ENCODE results near the gene CDX2. TPM values are rescaled to one million over a fixed set of nuclear protein-coding genes. Genes with fewer than 3 reads are reported as not detected.

Gene CDX2
- total RNA-seq, 3 donors from 2014 or later, result 0.33 TPM; not detected in 2

- peak overlapping the region in 1 of 3 donors; percentile 28 for H3K4me3 ChIP-seq
- TF ChIP-seq CTCF (IDR thresholded peaks at IDR 0.05) (no peak), POLR2A (IDR thresholded peaks at IDR 0.05) (no peak), POLR2AphosphoS5 (IDR thresholded peaks at IDR 0.05) (no peak)
- H3K36me3 ChIP-seq, result no peaks in the 10 kb centered on the region
- peaks cover 0 to 98% of the 10 kb centered on the region in 2 donors for H3K27me3 ChIP-seq
- H3K4me1 ChIP-seq, result peaks cover 5 to 6% of the 10 kb centered on the region in 2 donors
- H3K27ac ChIP-seq, result no peak overlapping the region
- H3K9me3 ChIP-seq, result no peaks in the 10 kb centered on the region
- DNase-seq (ENCODE audit: low spot score in 2 of 2), result no peak
- intact Hi-C loops (cut with DNase I; ENCODE audit: low total_unique reads), result loop anchor here (10.0 kb wide), 1 partner anchor 611 kb away; no protein-coding TSS in a partner anchor
These were observed 6.6 kb upstream of the CDX2 start for GRCh38 chr13:27975564-27976361.

- no peaks in the 10 kb centered on the region for H3K36me3 ChIP-seq
- H3K4me3 ChIP-seq, result no peak overlapping the region
- intact Hi-C loops (cut with DNase I; ENCODE audit: low total_unique reads), result loop anchor here (10.0 kb wide), 1 partner anchor 609 kb away; no protein-coding TSS in a partner anchor
- no peak for DNase-seq (ENCODE audit: low spot score in 2 of 2)
- no peak for TF ChIP-seq POLR2AphosphoS5 (IDR thresholded peaks at IDR 0.05)
- TF ChIP-seq CTCF (IDR thresholded peaks at IDR 0.05), result no peak
- H3K27me3 ChIP-seq, result peaks cover 0 to 98% of the 10 kb centered on the region in 2 donors
- H3K27ac ChIP-seq, result no peak overlapping the region
- no peaks in the 10 kb centered on the region for H3K9me3 ChIP-seq
- peaks cover 5 to 6% of the 10 kb centered on the region in 2 donors for H3K4me1 ChIP-seq
These were observed 5.0 kb upstream of the CDX2 start for GRCh38 chr13:27973961-27974662.

GRCh38 chr13:27973291-27973690, 4.2 kb upstream of the CDX2 start:
- TF ChIP-seq CTCF (IDR thresholded peaks at IDR 0.05) (no peak), POLR2A (IDR thresholded peaks at IDR 0.05) (no peak), POLR2AphosphoS5 (IDR thresholded peaks at IDR 0.05) (no peak)
- H3K36me3 ChIP-seq, result no peaks in the 10 kb centered on the region
- no peak overlapping the region for H3K27ac ChIP-seq
- intact Hi-C loops (cut with DNase I; ENCODE audit: low total_unique reads), result loop anchor here (10.0 kb wide), 1 partner anchor 608 kb away; no protein-coding TSS in a partner anchor
- H3K4me3 ChIP-seq, result no peak overlapping the region
- peaks cover 3 to 98% of the 10 kb centered on the region in 2 donors for H3K27me3 ChIP-seq
- no peaks in the 10 kb centered on the region for H3K9me3 ChIP-seq
- peaks cover 6% of the 10 kb centered on the region in 2 donors for H3K4me1 ChIP-seq
- no peak for DNase-seq (ENCODE audit: low spot score in 2 of 2)

- Histone ChIP-seq H3K9me3 (no peaks in the 10 kb centered on the region), H3K4me1 (peaks cover 0 to 3% of the 10 kb centered on the region in 2 donors), H3K4me3 (no peak overlapping the region), H3K36me3 (no peaks in the 10 kb centered on the region), H3K27me3 (peaks cover 4 to 98% of the 10 kb centered on the region in 2 donors), H3K27ac (no peak overlapping the region)
- TF ChIP-seq POLR2AphosphoS5 (IDR thresholded peaks at IDR 0.05) (no peak), CTCF (IDR thresholded peaks at IDR 0.05) (no peak), POLR2A (IDR thresholded peaks at IDR 0.05) (no peak)
- DNase-seq (ENCODE audit: low spot score in 2 of 2), result no peak
- intact Hi-C loops (cut with DNase I; ENCODE audit: low total_unique reads), result loop anchor here (10.0 kb wide), 1 partner anchor 608 kb away; no protein-coding TSS in a partner anchor
These were observed 3.3 kb upstream of the CDX2 start for GRCh38 chr13:27972478-27972820.
